HG03378 (cell line): ENCODE measurements around the gene CCBE1.

Experiments used
- ATAC-seq: cut with Tn5 transposase; IDR thresholded peaks from one replicate; pipeline ENCODE4 v1.9.1; 2021; ENCODE audit warnings: mild to moderate bottlenecking, moderate library complexity; ENCODE audit not compliant: unreplicated experiment

CCBE1 gene

GRCh38 chr18:59512025-59512755 lies 185.0 kb downstream of the CCBE1 start:
- no peak for ATAC-seq

GRCh38 chr18:59509481-59510442 lies 187.5 kb downstream of the CCBE1 start:
- no peak for ATAC-seq

- no peak for ATAC-seq
Measured at GRCh38 chr18:59505356-59505755, 191.9 kb downstream of the CCBE1 start.

GRCh38 chr18:59502274-59503175 lies 194.7 kb downstream of the CCBE1 start:
- ATAC-seq = no peak

GRCh38 chr18:59501920-59502273 lies 195.3 kb downstream of the CCBE1 start:
- ATAC-seq = no peak

- no peak for ATAC-seq
Measured at GRCh38 chr18:59500765-59501164, 196.5 kb downstream of the CCBE1 start.

- ATAC-seq = no peak
Measured at GRCh38 chr18:59498506-59499086, 198.6 kb downstream of the CCBE1 start.

- no peak for ATAC-seq
Measured at GRCh38 chr18:59492756-59493421, 204.3 kb downstream of the CCBE1 start.

GRCh38 chr18:59488899-59489298 lies 208.3 kb downstream of the CCBE1 start:
- peak; percentile 72 for ATAC-seq

- no peak for ATAC-seq
Measured at GRCh38 chr18:59485382-59485781, 211.8 kb downstream of the CCBE1 start.

GRCh38 chr18:59484561-59485328 lies 212.5 kb downstream of the CCBE1 start:
- ATAC-seq = no peak

GRCh38 chr18:59484131-59484530 lies 213.1 kb downstream of the CCBE1 start:
- ATAC-seq = no peak

- ATAC-seq = no peak
Measured at GRCh38 chr18:59481436-59481835, 215.8 kb downstream of the CCBE1 start.

- ATAC-seq = no peak
Measured at GRCh38 chr18:59479776-59480175, 217.4 kb downstream of the CCBE1 start.

- no peak for ATAC-seq
Measured at GRCh38 chr18:59478591-59478990, 218.6 kb downstream of the CCBE1 start.

- no peak for ATAC-seq
Measured at GRCh38 chr18:59477849-59478248, 219.4 kb downstream of the CCBE1 start.

GRCh38 chr18:59470561-59471121 lies 226.6 kb downstream of the CCBE1 start:
- ATAC-seq = no peak

GRCh38 chr18:59469463-59470180 lies 227.6 kb downstream of the CCBE1 start:
- no peak for ATAC-seq
